Nephron (organoid): ENCODE measurements around the gene H2BK1.

ENCODE experiments used
- H3K27ac Mint-ChIP-seq, 3 experiments: 2 replicates each; pipeline ENCODE4 v1.8.0; 2020; ENCODE audit warnings: mixed read lengths in 3 of 3, mild to moderate bottlenecking in 2 of 3, moderate library complexity in 1 of 3
- H3K27me3 Mint-ChIP-seq: 2 replicates; pipeline ENCODE4 v1.8.0; 2021; ENCODE audit warnings: low read depth, mild to moderate bottlenecking, moderate library complexity, mixed read lengths
- H3K36me3 Mint-ChIP-seq: 2 replicates; pipeline ENCODE4 v1.8.0; 2020; ENCODE audit warnings: low read depth, mixed read lengths
- H3K4me1 Mint-ChIP-seq: 2 replicates; pipeline ENCODE4 v1.8.0; 2020; ENCODE audit warnings: mixed read lengths
- H3K4me3 Mint-ChIP-seq, 3 experiments: 2 replicates each; pipeline ENCODE4 v1.8.0; 2020; ENCODE audit warnings: mild to moderate bottlenecking in 3 of 3, mixed read lengths in 3 of 3, moderate library complexity in 2 of 3
- H3K9me3 Mint-ChIP-seq: 2 replicates; pipeline ENCODE4 v1.8.0; 2020; ENCODE audit warnings: mixed read lengths
- TF ChIP-seq, protein P1 (sequence below), 3 experiments: fragments of 200-600 bp; sonication (generic); IDR thresholded peaks; one replicate each; pipeline ENCODE4 v1.5.0; 2021; ENCODE audit warnings: antibody characterized with exemption in 3 of 3; ENCODE audit not compliant: unreplicated experiment in 3 of 3

Gene H2BK1

DNA sequence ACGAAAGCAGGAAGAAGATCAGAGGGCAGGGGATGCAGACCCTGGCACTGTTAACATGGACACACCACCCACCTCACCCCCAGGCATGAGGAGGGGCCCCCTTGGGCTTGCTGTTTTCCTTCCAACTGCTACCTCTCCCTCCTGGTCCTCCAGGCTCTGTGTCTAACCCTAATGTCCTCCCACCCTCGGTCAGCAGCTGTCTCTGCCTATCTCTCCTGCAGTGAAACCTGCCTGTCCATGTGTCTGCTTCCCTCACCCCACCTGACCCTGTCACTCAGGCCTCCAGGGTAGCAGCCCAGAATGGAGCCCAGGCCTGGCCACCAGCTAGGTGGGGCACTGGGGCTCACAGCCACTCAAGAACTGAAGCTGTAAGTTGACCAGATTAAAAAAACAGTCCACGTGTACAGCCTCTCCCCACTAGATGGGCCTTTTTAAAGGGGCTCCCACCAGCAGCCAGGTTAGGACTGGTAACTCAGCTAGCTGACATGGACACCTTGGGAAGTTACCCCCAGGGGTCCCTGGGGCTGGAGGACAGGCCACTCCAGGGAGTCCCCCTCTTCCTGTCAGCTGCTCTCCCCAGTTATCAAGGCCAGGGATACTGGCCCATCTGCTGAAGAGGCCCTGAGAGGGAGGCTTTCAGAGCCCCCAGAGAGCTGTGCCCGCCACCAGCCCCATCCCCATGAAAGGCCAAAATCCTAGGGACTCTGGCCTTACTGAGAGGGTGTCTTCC is 36.7 kb upstream of the H2BK1 start:
- Mint-ChIP-seq H3K27me3 (no peaks in the 10 kb centered on the region), H3K4me1 (peaks cover 47% of the 10 kb centered on the region), H3K9me3 (no peaks in the 10 kb centered on the region), H3K4me3 (peak overlapping the region; percentile 92 to 98 (median 96)), H3K27ac (peak overlapping the region; percentile 98 to 100 (median 98)), H3K36me3 (peaks cover 3% of the 10 kb centered on the region)
- TF ChIP-seq, protein P1, sequence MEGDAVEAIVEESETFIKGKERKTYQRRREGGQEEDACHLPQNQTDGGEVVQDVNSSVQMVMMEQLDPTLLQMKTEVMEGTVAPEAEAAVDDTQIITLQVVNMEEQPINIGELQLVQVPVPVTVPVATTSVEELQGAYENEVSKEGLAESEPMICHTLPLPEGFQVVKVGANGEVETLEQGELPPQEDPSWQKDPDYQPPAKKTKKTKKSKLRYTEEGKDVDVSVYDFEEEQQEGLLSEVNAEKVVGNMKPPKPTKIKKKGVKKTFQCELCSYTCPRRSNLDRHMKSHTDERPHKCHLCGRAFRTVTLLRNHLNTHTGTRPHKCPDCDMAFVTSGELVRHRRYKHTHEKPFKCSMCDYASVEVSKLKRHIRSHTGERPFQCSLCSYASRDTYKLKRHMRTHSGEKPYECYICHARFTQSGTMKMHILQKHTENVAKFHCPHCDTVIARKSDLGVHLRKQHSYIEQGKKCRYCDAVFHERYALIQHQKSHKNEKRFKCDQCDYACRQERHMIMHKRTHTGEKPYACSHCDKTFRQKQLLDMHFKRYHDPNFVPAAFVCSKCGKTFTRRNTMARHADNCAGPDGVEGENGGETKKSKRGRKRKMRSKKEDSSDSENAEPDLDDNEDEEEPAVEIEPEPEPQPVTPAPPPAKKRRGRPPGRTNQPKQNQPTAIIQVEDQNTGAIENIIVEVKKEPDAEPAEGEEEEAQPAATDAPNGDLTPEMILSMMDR (IDR thresholded peaks at IDR 0.05; ENCODE audit: unreplicated experiment in 3 of 3), result no peak

DNA sequence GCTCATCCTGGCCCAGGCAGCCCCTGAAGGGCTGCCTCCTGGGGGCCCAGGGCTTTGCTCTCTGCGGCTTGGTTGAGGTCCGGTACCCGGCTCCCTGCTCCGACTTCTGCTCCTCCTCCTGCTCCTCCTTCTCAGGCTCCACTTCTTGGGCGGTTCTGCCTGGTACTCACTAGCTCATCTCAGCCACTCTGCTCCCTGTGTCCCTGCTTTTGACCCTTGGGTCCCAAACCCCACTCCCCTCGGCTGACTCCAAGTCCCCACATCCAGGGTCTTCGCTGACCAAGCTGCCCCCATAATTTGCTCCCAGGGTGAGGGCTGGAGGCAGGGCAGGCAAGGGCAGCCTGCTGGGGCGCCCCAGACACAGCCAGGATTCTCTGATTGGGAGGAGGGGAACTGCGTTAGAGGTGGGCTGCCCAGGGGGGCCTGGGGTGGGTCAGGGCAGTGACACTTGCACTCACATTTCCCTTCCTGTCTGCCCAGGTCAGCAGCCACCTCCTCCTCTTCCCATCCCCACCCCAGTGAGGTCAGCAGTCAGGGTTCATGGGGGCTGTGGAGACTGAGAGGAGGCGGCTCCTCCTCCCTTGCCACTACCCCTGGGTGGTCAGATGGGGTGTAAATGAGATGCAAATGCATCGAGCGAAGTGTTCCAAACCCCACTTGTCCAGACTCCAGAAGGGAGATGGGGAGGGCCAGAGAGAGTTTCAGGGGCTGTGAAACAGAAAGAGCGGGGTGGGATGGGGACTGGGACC is 36.0 kb upstream of the H2BK1 start:
- Mint-ChIP-seq H3K27me3 (no peaks in the 10 kb centered on the region), H3K9me3 (no peaks in the 10 kb centered on the region), H3K4me1 (peaks cover 45% of the 10 kb centered on the region), H3K27ac (peak overlapping the region; percentile 98 to 100 (median 98)), H3K4me3 (peak overlapping the region; percentile 92 to 98 (median 96)), H3K36me3 (peaks cover 6% of the 10 kb centered on the region)
- TF ChIP-seq, protein P1 (IDR thresholded peaks at IDR 0.05; ENCODE audit: unreplicated experiment in 3 of 3), result no peak

DNA sequence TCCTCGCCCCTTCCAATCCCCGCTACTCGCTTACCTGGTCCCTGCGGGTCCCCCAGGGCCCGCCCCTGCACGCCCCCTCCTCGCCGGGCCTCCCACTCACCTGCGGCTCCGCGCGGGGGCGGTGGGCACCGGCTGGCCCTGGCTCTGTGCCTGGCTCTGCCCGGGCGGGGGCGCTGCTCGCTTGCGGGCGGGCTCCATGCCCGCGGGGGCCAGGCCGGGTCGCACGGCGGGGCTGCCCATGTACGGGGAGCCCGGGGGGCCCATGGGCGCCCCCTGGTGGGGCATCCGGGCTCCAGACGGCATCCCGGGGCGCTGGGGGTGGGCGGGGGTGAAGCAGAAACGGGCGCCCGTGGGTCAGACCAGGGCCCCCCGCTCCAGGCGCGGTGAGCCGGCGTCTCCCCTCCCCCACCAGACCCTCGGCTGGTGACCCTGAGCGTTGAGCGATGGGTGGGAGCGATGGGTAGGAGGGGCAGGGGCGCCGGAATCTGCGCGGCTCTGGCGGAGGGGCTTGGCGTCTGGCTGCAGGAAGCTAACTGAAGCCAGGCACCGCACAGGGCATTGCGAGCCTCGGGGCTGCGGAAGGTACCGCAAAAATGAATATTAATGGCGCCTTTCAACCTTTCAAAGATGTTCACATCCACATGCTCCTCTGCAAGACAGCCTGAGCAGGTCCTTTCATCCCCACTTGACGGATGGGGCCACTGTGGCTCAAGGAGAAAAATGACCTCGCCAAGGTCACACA is 35.2 kb upstream of the H2BK1 start:
- Mint-ChIP-seq H3K27me3 (no peaks in the 10 kb centered on the region), H3K4me3 (peak overlapping the region; percentile 92 to 98 (median 96)), H3K27ac (peak overlapping the region in 2 of 3 experiments; percentile 98), H3K9me3 (no peaks in the 10 kb centered on the region), H3K36me3 (peaks cover 12% of the 10 kb centered on the region), H3K4me1 (peaks cover 38% of the 10 kb centered on the region)
- TF ChIP-seq, protein P1 (IDR thresholded peaks at IDR 0.05; ENCODE audit: unreplicated experiment in 3 of 3), result peak; percentile 72 to 79 (median 74)

DNA sequence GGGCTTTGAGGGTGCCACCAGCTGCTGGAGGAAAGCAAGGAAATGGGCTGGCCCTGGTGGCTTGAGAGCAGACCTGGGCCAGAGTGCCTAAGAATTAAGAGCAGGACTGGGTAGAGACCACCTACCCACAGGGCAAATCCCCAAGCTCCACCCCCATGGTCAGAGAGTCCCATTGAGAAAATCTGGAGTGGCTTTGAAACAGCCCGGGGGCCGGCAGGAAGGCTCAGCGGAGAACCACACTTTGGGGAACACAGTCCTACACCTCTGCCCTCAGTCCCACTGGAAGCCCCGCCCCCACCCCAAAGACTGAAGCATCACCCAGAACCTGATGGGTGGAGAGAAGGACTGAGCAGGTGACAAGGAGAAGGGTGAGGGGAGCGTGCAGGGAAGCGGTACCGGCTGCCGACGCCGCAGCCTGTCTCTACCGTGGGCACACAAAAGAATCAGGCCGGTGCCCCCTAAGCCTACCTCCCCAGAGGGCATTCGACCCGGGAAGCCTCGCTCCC is 34.6 kb upstream of the H2BK1 start:
- Mint-ChIP-seq H3K4me3 (peak overlapping the region; percentile 73 to 78 (median 76)), H3K36me3 (peaks cover 18% of the 10 kb centered on the region), H3K9me3 (no peaks in the 10 kb centered on the region), H3K4me1 (peaks cover 35% of the 10 kb centered on the region), H3K27ac (peak overlapping the region in 2 of 3 experiments; percentile 60 to 64), H3K27me3 (no peaks in the 10 kb centered on the region)
- TF ChIP-seq, protein P1 (IDR thresholded peaks at IDR 0.05; ENCODE audit: unreplicated experiment in 3 of 3), result no peak

DNA sequence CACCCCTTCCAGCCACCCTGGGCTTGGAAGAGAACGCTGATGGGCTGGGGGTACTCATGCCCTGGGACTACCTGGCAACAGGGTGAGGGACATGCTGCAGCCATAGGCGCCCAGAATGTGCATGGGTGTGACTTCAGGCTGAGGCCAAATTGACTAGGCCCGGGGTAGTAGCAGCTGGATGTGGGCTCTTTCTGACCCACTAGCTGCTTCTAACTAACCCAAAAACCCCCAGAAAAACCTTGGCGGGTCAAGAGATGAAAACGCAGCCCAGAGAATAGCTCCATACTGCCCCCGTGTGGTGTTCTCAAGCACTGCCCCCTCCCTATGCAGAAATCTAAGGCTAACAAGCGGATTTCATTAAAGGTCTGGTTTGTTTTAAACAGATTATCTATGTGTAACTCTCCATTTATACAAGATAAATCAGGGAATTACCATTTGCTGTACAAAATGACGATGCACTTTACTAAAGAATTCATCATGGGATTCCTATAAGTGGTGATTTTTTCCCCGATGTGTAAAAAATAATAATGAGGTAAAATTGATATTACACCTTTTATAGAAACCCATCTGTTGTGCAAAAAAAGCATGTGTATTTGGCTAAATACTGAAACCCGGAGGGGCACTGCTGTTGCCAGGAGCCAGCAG is 34.0 kb upstream of the H2BK1 start:
- Mint-ChIP-seq H3K27me3 (no peaks in the 10 kb centered on the region), H3K27ac (peak overlapping the region in 2 of 3 experiments; percentile 60 to 64), H3K4me1 (peaks cover 31% of the 10 kb centered on the region), H3K9me3 (no peaks in the 10 kb centered on the region), H3K4me3 (peak overlapping the region; percentile 73 to 78 (median 76)), H3K36me3 (peaks cover 21% of the 10 kb centered on the region)
- TF ChIP-seq, protein P1 (IDR thresholded peaks at IDR 0.05; ENCODE audit: unreplicated experiment in 3 of 3), result peak; percentile 81 to 89 (median 83)
